K562 (cell line): Measurements from ENCODE around the gene APOB. TPM values are rescaled to one million over a fixed set of nuclear protein-coding genes. Genes with fewer than 3 reads are reported as not detected.
A peak's percentile ranks its signal among the peaks of the same experiment; 100 is the strongest.

ENCODE experiments used
- ATAC-seq: fragments of 200-7000 bp; cut with Tn5 transposase; 3 replicates; pipeline ENCODE4 v1.9.1; 2020; ENCODE audit warnings: moderate library complexity
- BruUV-seq: library from RNA; stranded (reverse); fragments of 400-500 nt; replicated peaks from 2 replicates; lab custom pipeline; 2021; lab: Mats Ljungman, UMichigan
- CTCF ChIA-PET: fragments of 300-600 bp; formaldehyde crosslinking; extraction: SDS; loops from one replicate; lab custom pipeline; 2021; ENCODE audit warnings: low intra/inter-chr PET ratio; lab: Yijun Ruan, JAX
- POLR2A ChIA-PET: fragments of 300-600, 350-650 bp; sonication (Branson Sonifier 250); formaldehyde crosslinking; extraction: SDS; loops from one replicate; lab custom pipeline; 2021; ENCODE audit warnings: antibody characterized with exemption, inconsistent platforms; lab: Yijun Ruan, JAX
- DNase-seq, 4 experiments: peaks; one replicate each; pipeline versions ENCODE4 v3.0.0 to v3.0.0-alpha.2; 2011 to 2018; ENCODE audit warnings: low spot score in 3 of 4, mixed read lengths in 3 of 4; ENCODE audit errors: extremely low read depth in 1 of 4
- FAIRE-seq: peaks from 2 replicates; lab custom pipeline; 2011; peaks lifted over from hg19 to GRCh38; lab: Jason Lieb, UNC
- H2AFZ ChIP-seq: 2 replicates; pipeline ENCODE4 v1.6.0; 2011; ENCODE audit warnings: low read depth, low read length, control low read depth, inconsistent platforms
- H3K27ac ChIP-seq: fragments of 200-600 bp; 3 replicates; pipeline ENCODE4 v1.8.0; 2011; ENCODE audit warnings: low read depth, mild to moderate bottlenecking, control low read depth, inconsistent platforms, low read length, moderate library complexity, mixed read lengths; ENCODE audit errors: extremely low read depth
- H3K27me3 ChIP-seq, 2 experiments: fragments of 300-600 bp in 1 of 2; 2 replicates in 1 of 2; 3 replicates in 1 of 2; pipeline versions ENCODE4 v1.6.0 to v1.8.0; 2011; ENCODE audit warnings: inconsistent platforms in 2 of 2, low read length in 2 of 2, mild to moderate bottlenecking in 1 of 2, mixed read lengths in 1 of 2, moderate library complexity in 1 of 2; ENCODE audit not compliant: control insufficient read depth in 2 of 2, insufficient read depth in 2 of 2
- H3K36me3 ChIP-seq: fragments of 300-600 bp; 3 replicates; pipeline ENCODE4 v1.8.0; 2011; ENCODE audit warnings: mild to moderate bottlenecking, low read length, inconsistent platforms; ENCODE audit not compliant: control insufficient read depth, insufficient read depth
- H3K4me1 ChIP-seq, 2 experiments: fragments of 200-600 bp in 1 of 2; replicated peaks in 1 of 2; 2 replicates in 1 of 2; 3 replicates in 1 of 2; pipeline versions ENCODE4 v1.5.1 to v1.8.0; 2011; ENCODE audit warnings: inconsistent platforms in 2 of 2, low read length in 2 of 2, mild to moderate bottlenecking in 1 of 2, mixed read lengths in 1 of 2, moderate library complexity in 1 of 2; ENCODE audit not compliant: control insufficient read depth in 2 of 2, insufficient read depth in 2 of 2
- H3K4me2 ChIP-seq: 2 replicates; pipeline ENCODE4 v1.6.1; 2011; ENCODE audit warnings: low read length, control low read depth, inconsistent platforms, mixed read lengths; ENCODE audit not compliant: insufficient read depth
- H3K4me3 ChIP-seq: fragments of 200-600 bp; sonication (generic), shearing (Covaris generic); 2 replicates; pipeline ENCODE4 v1.5.1; 2016; ENCODE audit warnings: control low read depth, inconsistent platforms
- H3K79me2 ChIP-seq: fragments of 200-600 bp; 3 replicates; pipeline ENCODE4 v1.8.0; 2011; ENCODE audit warnings: low read length, inconsistent platforms; ENCODE audit not compliant: control insufficient read depth, insufficient read depth
- H3K9ac ChIP-seq, 2 experiments: 2 replicates each; pipeline versions ENCODE4 v1.6.0 to v1.6.1; 2011; ENCODE audit warnings: low read depth in 2 of 2, low read length in 2 of 2, control low read depth in 1 of 2, inconsistent platforms in 1 of 2, mild to moderate bottlenecking in 1 of 2, mixed read lengths in 1 of 2; ENCODE audit not compliant: insufficient read depth in 1 of 2
- H3K9me1 ChIP-seq: one replicate; pipeline ENCODE4 v1.6.0; 2011; ENCODE audit warnings: inconsistent platforms, mild to moderate bottlenecking, low read length, moderate library complexity; ENCODE audit not compliant: control insufficient read depth, insufficient read depth
- H3K9me3 ChIP-seq: replicated peaks from 2 replicates; pipeline ENCODE4 v1.5.1; 2011; ENCODE audit warnings: low read depth, low read length, inconsistent platforms; ENCODE audit not compliant: control insufficient read depth, insufficient read depth
- H4K20me1 ChIP-seq: replicated peaks from 2 replicates; pipeline ENCODE4 v1.6.1; 2011; ENCODE audit warnings: low read length, inconsistent platforms, mixed read lengths; ENCODE audit not compliant: control insufficient read depth, insufficient read depth
- OTX1 ChIP-seq: fragments of 450-650 bp; formaldehyde crosslinking; IDR thresholded peaks from 2 replicates; pipeline ENCODE4 v1.4.0; 2022; ENCODE audit warnings: mild to moderate bottlenecking
- PRMT5 ChIP-seq: sonication (generic); formaldehyde crosslinking; IDR thresholded peaks from 2 replicates; pipeline ENCODE4 v1.5.0; 2020; ENCODE audit warnings: missing genetic modification reagents
- RAD21 ChIP-seq, 2 experiments: fragments of 250-450 bp in 1 of 2; fragments of 450-650 bp in 1 of 2; sonication (Bioruptor Pico) in 1 of 2; formaldehyde crosslinking in 1 of 2; IDR thresholded peaks in 1 of 2; conservative IDR thresholded peaks in 1 of 2; 2 replicates each; pipeline versions ENCODE4 v1.4.0 to v1.8.0; 2020 to 2022; ENCODE audit warnings: mild to moderate bottlenecking in 2 of 2, moderate library complexity in 1 of 2
- RB1 ChIP-seq: fragments of 450-650 bp; IDR thresholded peaks from 2 replicates; pipeline ENCODE4 v1.6.1; 2017; ENCODE audit warnings: low read depth, mild to moderate bottlenecking
- RBBP5 ChIP-seq: fragments of 200-600 bp; sonication (generic); IDR thresholded peaks from 2 replicates; pipeline ENCODE4 v1.6.1; 2012; ENCODE audit warnings: borderline replicate concordance, mild to moderate bottlenecking, low read length, control low read depth, inconsistent platforms; ENCODE audit not compliant: insufficient read depth, poor library complexity, severe bottlenecking
- STAG1 ChIP-seq: sonication (generic); formaldehyde crosslinking; IDR thresholded peaks from 2 replicates; pipeline ENCODE4 v1.5.0; 2020; ENCODE audit warnings: missing genetic modification reagents, borderline replicate concordance
- ZNF644 ChIP-seq: fragments of 200-800 bp; sonication (Bioruptor generic); IDR thresholded peaks from 2 replicates; pipeline ENCODE4 v1.6.1; 2016; ENCODE audit warnings: low read depth, missing genetic modification characterization, missing compliant biosample characterization
- WGBS: fragments of 100-300 bp; shearing (Covaris generic); methylation state at CpG from one replicate; pipeline ENCODE4 v1.1.6; 2016; ENCODE audit warnings: low coverage, mixed read lengths; ENCODE audit not compliant: insufficient coverage; ENCODE audit errors: missing lambda C conversion rate; 5-methylcytosine and 5-hydroxymethylcytosine counted together
- in situ Hi-C: fragments of 300-500 bp; cut with MboI; formaldehyde crosslinking; loops from 4 replicates; pipeline ENCODE4 v1.15.0; 2018; ENCODE audit warnings: inconsistent platforms, mixed read lengths
- intact Hi-C: fragments of 100-400 bp; cut with micrococcal nuclease; formaldehyde crosslinking; loops from 2 replicates; pipeline ENCODE4 v1.14.2; 2022
- polyA plus RNA-seq, 8 experiments: library from polyadenylated mRNA; depleted of rRNA in 4 of 8; stranded (reverse) in 5 of 8; unstranded in 3 of 8; fragments of >200 nt; fragmentation: Nextera tagmentation in 2 of 8; fragmentation: Illumina TruSeq in 1 of 8; extraction: Ambion mirVana in 2 of 8; extraction: Trizol in 1 of 8; gene quantifications; 2 replicates each; pipeline versions ENCODE4 v1.2.1 to v1.2.3, GENCODE V29; 2011 to 2014; ENCODE audit warnings: inconsistent platforms in 1 of 8, missing spikeins in 1 of 8
- total RNA-seq, 7 experiments: library from RNA; depleted of rRNA in 6 of 7; stranded (reverse); fragments of >200 nt in 6 of 7; fragmentation: Illumina TruSeq in 2 of 7; extraction: Trizol in 2 of 7; gene quantifications; 2 replicates each; pipeline versions ENCODE4 v1.2.1 to v1.2.3, GENCODE V29; 2011 to 2021; ENCODE audit warnings: low replicate concordance in 1 of 7
- TF ChIP-seq, protein P1 (sequence below), 3 experiments: IDR thresholded peaks in 2 of 3; conservative IDR thresholded peaks in 1 of 3; 2 replicates each; pipeline ENCODE4 v1.5.1; 2011 to 2012; ENCODE audit warnings: low read length in 3 of 3, mild to moderate bottlenecking in 3 of 3, control low read depth in 2 of 3, improper control_type of control experiment in 1 of 3, inconsistent platforms in 1 of 3, low read depth in 1 of 3, mixed read lengths in 1 of 3, moderate library complexity in 1 of 3; ENCODE audit not compliant: insufficient read depth in 2 of 3
- TF ChIP-seq, protein P2 (sequence below), 2 experiments: fragments of 450-650 bp; formaldehyde crosslinking in 1 of 2; IDR thresholded peaks; 2 replicates each; pipeline versions ENCODE4 v1.4.0 to v1.6.1; 2014 to 2020; ENCODE audit warnings: mild to moderate bottlenecking in 2 of 2, borderline replicate concordance in 1 of 2, low read depth in 1 of 2

Gene APOB
- total and polyA plus RNA-seq, 9 of the 15 experiments (the other 6 are each of a cell fraction or from before 2014, with no cell fraction given): 0.73 TPM; not detected in 8

DNA sequence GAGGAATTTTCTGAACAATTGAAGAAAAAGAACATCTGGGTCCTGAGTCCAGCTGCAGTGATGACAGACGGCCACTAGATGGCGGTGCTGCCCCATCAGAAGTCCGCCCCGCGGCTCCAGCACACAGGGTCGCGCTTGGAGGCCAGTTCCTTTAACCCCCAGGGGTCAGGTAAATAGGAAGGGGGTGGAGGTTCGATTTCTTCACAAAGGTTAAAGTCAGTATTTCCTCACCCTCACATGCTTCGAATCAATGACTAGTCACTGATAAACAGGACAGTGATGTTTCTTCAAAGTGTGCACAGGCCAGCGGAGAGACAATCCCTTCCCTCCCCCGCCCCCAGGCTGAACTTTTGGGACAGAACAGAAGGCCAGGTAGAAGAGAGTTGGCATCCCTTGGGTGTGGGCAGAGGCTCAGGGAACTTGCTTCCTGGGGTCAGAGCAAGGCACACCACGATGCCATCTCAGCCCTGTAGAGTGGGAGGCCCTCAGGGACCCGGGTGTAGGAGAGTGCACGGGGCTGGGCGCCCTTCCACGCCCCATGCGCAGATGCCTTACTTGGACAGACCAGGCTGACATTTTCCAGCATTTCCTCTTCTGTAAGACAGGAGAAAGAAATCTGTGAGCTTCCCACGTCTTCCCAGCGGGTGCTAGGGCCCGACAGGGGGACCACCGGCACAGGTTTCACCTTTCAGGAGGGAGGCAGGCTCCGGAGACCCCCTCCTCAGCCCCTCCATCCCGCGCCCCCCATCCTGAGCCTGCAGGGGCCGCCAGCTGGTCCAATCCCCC, 722 bp downstream of the APOB start:
- 2% methylated on average over 24 of the region's 25 CpGs for WGBS
- H3K4me1 ChIP-seq: peaks cover 0 to 8% of the 10 kb centered on the region in 2 experiments; a peak in 1 of 5 replicates
- ATAC-seq (peak; percentile 91), FAIRE-seq (peak; percentile 87), DNase-seq (peak; percentile 66 to 77 (median 70))
- no peaks in the 10 kb centered on the region for H3K9me1 ChIP-seq
- no peaks in the 10 kb centered on the region; the same call in 1 of the 2 replicates for H4K20me1 ChIP-seq
- ChIA-PET CTCF (interaction anchor here (0.6 to 1.4 kb wide), 4 partner anchors 75 to 382 kb away, joined by 3 to 7 read pairs (median 3); no protein-coding TSS in a partner anchor), POLR2A (interaction anchor here (0.5 to 0.6 kb wide), 2 partner anchors 397 to 1765 kb away, joined by 3 read pairs; no protein-coding TSS in a partner anchor)
- intact Hi-C loops (loop anchor here (1.0 to 2.0 kb wide), 3 partner anchors 75 to 274 kb away; no protein-coding TSS in a partner anchor), in situ Hi-C loops (no loop called here)
- no peak overlapping the region for H3K9ac ChIP-seq
- BruUV-seq: no TSS peak
- H2AFZ ChIP-seq: no peak overlapping the region
- no peak overlapping the region for H3K4me2 ChIP-seq
- H3K27me3 ChIP-seq: peaks cover 2 to 26% of the 10 kb centered on the region in 2 experiments; a peak in 4 of 5 replicates
- H3K79me2 ChIP-seq: no peaks in the 10 kb centered on the region
- H3K4me3 ChIP-seq: no peak overlapping the region
- H3K27ac ChIP-seq: no peak overlapping the region
- H3K36me3 ChIP-seq: no peaks in the 10 kb centered on the region
- no peaks in the 10 kb centered on the region for H3K9me3 ChIP-seq
- TF ChIP-seq OTX1 (CRISPR knock-in tag): no peak
- TF ChIP-seq PRMT5 (CRISPR knock-in tag): no peak
- peak; percentile 53; the same call in 1 of the 2 replicates for TF ChIP-seq RB1
- no peak for TF ChIP-seq ZNF644 (tag)
- TF ChIP-seq RAD21 (CRISPR knock-in tag; conservative IDR thresholded peaks at IDR 0.05 in 1 of 2, IDR thresholded peaks at IDR 0.05 in 1 of 2): peak; percentile 94 to 97
- TF ChIP-seq, protein P1, sequence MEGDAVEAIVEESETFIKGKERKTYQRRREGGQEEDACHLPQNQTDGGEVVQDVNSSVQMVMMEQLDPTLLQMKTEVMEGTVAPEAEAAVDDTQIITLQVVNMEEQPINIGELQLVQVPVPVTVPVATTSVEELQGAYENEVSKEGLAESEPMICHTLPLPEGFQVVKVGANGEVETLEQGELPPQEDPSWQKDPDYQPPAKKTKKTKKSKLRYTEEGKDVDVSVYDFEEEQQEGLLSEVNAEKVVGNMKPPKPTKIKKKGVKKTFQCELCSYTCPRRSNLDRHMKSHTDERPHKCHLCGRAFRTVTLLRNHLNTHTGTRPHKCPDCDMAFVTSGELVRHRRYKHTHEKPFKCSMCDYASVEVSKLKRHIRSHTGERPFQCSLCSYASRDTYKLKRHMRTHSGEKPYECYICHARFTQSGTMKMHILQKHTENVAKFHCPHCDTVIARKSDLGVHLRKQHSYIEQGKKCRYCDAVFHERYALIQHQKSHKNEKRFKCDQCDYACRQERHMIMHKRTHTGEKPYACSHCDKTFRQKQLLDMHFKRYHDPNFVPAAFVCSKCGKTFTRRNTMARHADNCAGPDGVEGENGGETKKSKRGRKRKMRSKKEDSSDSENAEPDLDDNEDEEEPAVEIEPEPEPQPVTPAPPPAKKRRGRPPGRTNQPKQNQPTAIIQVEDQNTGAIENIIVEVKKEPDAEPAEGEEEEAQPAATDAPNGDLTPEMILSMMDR (IDR thresholded peaks at IDR 0.05 in 2 of 3, conservative IDR thresholded peaks at IDR 0.05 in 1 of 3; ENCODE audit: insufficient read depth in 2 of 3, low read depth in 1 of 3, low read length in 3 of 3): peak; percentile 84 to 96 (median 94)
- peak; percentile 53; the same call in 1 of the 2 replicates for TF ChIP-seq STAG1
- TF ChIP-seq, protein P2, sequence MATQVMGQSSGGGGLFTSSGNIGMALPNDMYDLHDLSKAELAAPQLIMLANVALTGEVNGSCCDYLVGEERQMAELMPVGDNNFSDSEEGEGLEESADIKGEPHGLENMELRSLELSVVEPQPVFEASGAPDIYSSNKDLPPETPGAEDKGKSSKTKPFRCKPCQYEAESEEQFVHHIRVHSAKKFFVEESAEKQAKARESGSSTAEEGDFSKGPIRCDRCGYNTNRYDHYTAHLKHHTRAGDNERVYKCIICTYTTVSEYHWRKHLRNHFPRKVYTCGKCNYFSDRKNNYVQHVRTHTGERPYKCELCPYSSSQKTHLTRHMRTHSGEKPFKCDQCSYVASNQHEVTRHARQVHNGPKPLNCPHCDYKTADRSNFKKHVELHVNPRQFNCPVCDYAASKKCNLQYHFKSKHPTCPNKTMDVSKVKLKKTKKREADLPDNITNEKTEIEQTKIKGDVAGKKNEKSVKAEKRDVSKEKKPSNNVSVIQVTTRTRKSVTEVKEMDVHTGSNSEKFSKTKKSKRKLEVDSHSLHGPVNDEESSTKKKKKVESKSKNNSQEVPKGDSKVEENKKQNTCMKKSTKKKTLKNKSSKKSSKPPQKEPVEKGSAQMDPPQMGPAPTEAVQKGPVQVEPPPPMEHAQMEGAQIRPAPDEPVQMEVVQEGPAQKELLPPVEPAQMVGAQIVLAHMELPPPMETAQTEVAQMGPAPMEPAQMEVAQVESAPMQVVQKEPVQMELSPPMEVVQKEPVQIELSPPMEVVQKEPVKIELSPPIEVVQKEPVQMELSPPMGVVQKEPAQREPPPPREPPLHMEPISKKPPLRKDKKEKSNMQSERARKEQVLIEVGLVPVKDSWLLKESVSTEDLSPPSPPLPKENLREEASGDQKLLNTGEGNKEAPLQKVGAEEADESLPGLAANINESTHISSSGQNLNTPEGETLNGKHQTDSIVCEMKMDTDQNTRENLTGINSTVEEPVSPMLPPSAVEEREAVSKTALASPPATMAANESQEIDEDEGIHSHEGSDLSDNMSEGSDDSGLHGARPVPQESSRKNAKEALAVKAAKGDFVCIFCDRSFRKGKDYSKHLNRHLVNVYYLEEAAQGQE (IDR thresholded peaks at IDR 0.05; ENCODE audit: borderline replicate concordance): peak; percentile 78; the same call in 1 of the 2 replicates
- TF ChIP-seq, protein P2 (CRISPR knock-in tag; IDR thresholded peaks at IDR 0.05; ENCODE audit: low read depth): no peak
- no peak for TF ChIP-seq RBBP5
